ENCODE data around the gene NEURL1B.

The NEURL1B gene

GRCh38 chr5:172636279-172637050 lies 4.6 kb upstream of the NEURL1B start:
- TF ChIP-seq, protein P1, sequence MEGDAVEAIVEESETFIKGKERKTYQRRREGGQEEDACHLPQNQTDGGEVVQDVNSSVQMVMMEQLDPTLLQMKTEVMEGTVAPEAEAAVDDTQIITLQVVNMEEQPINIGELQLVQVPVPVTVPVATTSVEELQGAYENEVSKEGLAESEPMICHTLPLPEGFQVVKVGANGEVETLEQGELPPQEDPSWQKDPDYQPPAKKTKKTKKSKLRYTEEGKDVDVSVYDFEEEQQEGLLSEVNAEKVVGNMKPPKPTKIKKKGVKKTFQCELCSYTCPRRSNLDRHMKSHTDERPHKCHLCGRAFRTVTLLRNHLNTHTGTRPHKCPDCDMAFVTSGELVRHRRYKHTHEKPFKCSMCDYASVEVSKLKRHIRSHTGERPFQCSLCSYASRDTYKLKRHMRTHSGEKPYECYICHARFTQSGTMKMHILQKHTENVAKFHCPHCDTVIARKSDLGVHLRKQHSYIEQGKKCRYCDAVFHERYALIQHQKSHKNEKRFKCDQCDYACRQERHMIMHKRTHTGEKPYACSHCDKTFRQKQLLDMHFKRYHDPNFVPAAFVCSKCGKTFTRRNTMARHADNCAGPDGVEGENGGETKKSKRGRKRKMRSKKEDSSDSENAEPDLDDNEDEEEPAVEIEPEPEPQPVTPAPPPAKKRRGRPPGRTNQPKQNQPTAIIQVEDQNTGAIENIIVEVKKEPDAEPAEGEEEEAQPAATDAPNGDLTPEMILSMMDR (IDR thresholded peaks at IDR 0.05): no peak
- no peaks in the 10 kb centered on the region for H3K27me3 ChIP-seq
- H3K9me3 ChIP-seq: no peaks in the 10 kb centered on the region
- DNase-seq: no peak
- no peak overlapping the region for H3K4me3 ChIP-seq
- no peaks in the 10 kb centered on the region for H3K36me3 ChIP-seq
- H3K4me1 ChIP-seq: peaks cover 0 to 22% (median 17%) of the 10 kb centered on the region in 4 donors
- intact Hi-C loops (cut with DNase I; ENCODE audit: low total_unique reads): loop anchor here (10.0 kb wide), 2 partner anchors 72 to 152 kb away; no protein-coding TSS in a partner anchor
- no peak overlapping the region for H3K27ac ChIP-seq

GRCh38 chr5:172637110-172637580 lies 3.9 kb upstream of the NEURL1B start:
- TF ChIP-seq, protein P1 (IDR thresholded peaks at IDR 0.05): no peak

DNA sequence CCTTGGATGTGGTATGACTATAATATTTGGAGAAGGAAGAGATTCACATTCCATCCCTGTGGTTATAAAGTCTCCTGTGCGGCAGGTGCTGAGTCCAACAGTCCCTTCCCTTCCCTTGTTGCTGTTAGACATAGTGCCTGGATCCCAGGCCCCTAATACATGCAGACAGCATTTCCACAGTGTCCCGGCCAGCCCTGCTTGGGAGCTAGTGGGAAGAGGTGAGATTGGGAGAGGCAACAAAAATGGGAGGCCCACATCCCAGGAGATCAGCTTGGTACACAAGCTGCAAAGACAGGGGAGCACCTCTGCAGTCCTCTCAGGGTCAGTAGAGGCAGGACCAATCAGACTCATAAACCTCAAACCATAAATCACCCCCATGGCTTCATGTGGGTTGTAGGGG lies 3.3 kb upstream of the NEURL1B start:
- no peak overlapping the region for H3K27ac ChIP-seq
- H3K27me3 ChIP-seq: no peaks in the 10 kb centered on the region
- peaks cover 0 to 33% (median 28%) of the 10 kb centered on the region in 4 donors for H3K4me1 ChIP-seq
- H3K4me3 ChIP-seq: no peak overlapping the region
- intact Hi-C loops (cut with DNase I; ENCODE audit: low total_unique reads): loop anchor here (10.0 kb wide), 2 partner anchors 73 to 153 kb away; no protein-coding TSS in a partner anchor
- no peaks in the 10 kb centered on the region for H3K36me3 ChIP-seq
- no peaks in the 10 kb centered on the region for H3K9me3 ChIP-seq
- DNase-seq: peak in 1 of 2 donors; percentile 38
- TF ChIP-seq, protein P1 (IDR thresholded peaks at IDR 0.05): no peak

More at GRCh38 chr5:172637110-172637580, 3.9 kb upstream of the NEURL1B start:
- no peaks in the 10 kb centered on the region for H3K36me3 ChIP-seq
- H3K27me3 ChIP-seq: no peaks in the 10 kb centered on the region
- H3K4me1 ChIP-seq: peaks cover 0 to 29% (median 23%) of the 10 kb centered on the region in 4 donors
- H3K4me3 ChIP-seq: no peak overlapping the region
- peak in 1 of 2 donors; percentile 69 for DNase-seq
- no peaks in the 10 kb centered on the region for H3K9me3 ChIP-seq
- no peak overlapping the region for H3K27ac ChIP-seq
- intact Hi-C loops (cut with DNase I; ENCODE audit: low total_unique reads): loop anchor here (10.0 kb wide), 2 partner anchors 72 to 152 kb away; no protein-coding TSS in a partner anchor

DNA sequence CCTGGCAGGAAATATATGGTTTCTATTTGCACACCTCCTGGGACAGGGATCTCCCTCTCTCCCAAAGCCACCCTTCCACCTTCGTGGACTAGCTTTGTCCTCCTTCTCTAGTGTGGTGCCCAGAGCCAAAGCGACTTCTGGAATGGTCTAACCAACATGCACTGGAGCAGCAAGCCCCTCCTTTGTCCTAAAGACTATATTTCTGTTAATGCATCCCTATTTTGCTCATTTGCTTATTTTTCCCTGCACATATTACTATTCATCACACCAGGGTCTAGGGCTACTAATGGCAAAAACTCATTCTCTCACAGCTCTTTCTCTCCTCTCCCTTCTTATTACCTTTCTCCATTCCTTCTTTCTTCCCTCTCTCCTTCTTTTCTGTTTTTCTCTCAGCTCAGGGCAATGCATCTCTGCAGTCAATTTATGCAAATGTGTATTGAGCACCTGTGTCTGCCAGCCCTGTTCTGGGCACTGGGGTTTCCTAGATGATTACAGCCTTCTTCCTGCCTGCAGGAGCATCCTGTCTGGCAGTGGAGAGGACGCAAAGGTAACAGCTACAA lies 2.8 kb upstream of the NEURL1B start:
- Histone ChIP-seq H3K4me1 (peaks cover 0 to 38% (median 33%) of the 10 kb centered on the region in 4 donors), H3K4me3 (no peak overlapping the region), H3K36me3 (no peaks in the 10 kb centered on the region), H3K27ac (no peak overlapping the region), H3K9me3 (no peaks in the 10 kb centered on the region), H3K27me3 (no peaks in the 10 kb centered on the region)
- TF ChIP-seq, protein P1 (IDR thresholded peaks at IDR 0.05): no peak
- intact Hi-C loops (cut with DNase I; ENCODE audit: low total_unique reads): loop anchor here (10.0 kb wide), 2 partner anchors 73 to 153 kb away; no protein-coding TSS in a partner anchor
- peak in 1 of 2 donors; percentile 21 for DNase-seq

- peak in 1 of 2 donors; percentile 51 for DNase-seq
- Histone ChIP-seq H3K27ac (peak overlapping the region; percentile 69 to 88), H3K9me3 (no peaks in the 10 kb centered on the region), H3K4me3 (no peak overlapping the region), H3K36me3 (no peaks in the 10 kb centered on the region), H3K4me1 (peaks cover 0 to 51% (median 44%) of the 10 kb centered on the region in 4 donors), H3K27me3 (no peaks in the 10 kb centered on the region)
- intact Hi-C loops (cut with DNase I; ENCODE audit: low total_unique reads): loop anchor here (5.0 kb wide), 1 partner anchor 57 kb away; no protein-coding TSS in a partner anchor
- TF ChIP-seq, protein P1 (IDR thresholded peaks at IDR 0.05): no peak
Observed at GRCh38 chr5:172640139-172640538, 924 bp upstream of the NEURL1B start.
